Panc1 (cell line): ENCODE measurements around the gene ERBB3. TPM values are rescaled to one million over a fixed set of nuclear protein-coding genes. Genes with fewer than 3 reads are reported as not detected.

ENCODE experiments used
- ATAC-seq: fragments of 200-7000 bp; cut with Tn5 transposase; 2 replicates; pipeline ENCODE4 v1.9.1; 2020; ENCODE audit warnings: mild to moderate bottlenecking, moderate library complexity
- BruUV-seq: library from RNA; stranded (reverse); fragments of 400-500 nt; replicated peaks from 2 replicates; lab custom pipeline; 2021; lab: Mats Ljungman, UMichigan
- CTCF ChIA-PET: fragments of 300-600 bp; sonication (Branson Sonifier 250); formaldehyde crosslinking; loops from one replicate; lab custom pipeline; 2022; ENCODE audit warnings: antibody characterized with exemption; lab: Charles Lee
- POLR2A ChIA-PET: fragments of 300-600 bp; sonication (Branson Sonifier 250); formaldehyde crosslinking; loops from one replicate; lab custom pipeline; 2022; ENCODE audit warnings: antibody characterized with exemption; lab: Charles Lee
- DNase-seq: peaks from one replicate; pipeline ENCODE4 v3.0.0-alpha.2; 2010; ENCODE audit warnings: low read depth, low spot score
- H3K27ac ChIP-seq: 2 replicates; pipeline ENCODE4 v1.5.1; 2011; ENCODE audit warnings: mild to moderate bottlenecking, low read length, inconsistent platforms
- H3K27me3 ChIP-seq: fragments of 200-500 bp; sonication (Bioruptor generic); 2 replicates; pipeline ENCODE4 v1.6.0; 2014; ENCODE audit warnings: low read length, inconsistent platforms; ENCODE audit not compliant: control insufficient read depth, insufficient read depth
- H3K36me3 ChIP-seq: fragments of 200-500 bp; sonication (Bioruptor generic); 2 replicates; pipeline ENCODE4 v1.5.1; 2014; ENCODE audit warnings: inconsistent platforms, mild to moderate bottlenecking, low read length, moderate library complexity; ENCODE audit not compliant: control insufficient read depth, insufficient read depth
- H3K4me1 ChIP-seq: 2 replicates; pipeline ENCODE4 v1.5.1; 2011; ENCODE audit warnings: inconsistent platforms, mild to moderate bottlenecking, low read length, moderate library complexity; ENCODE audit not compliant: control insufficient read depth, insufficient read depth
- H3K4me3 ChIP-seq, 2 experiments: 2 replicates each; pipeline ENCODE4 v1.5.1; 2011 to 2012; ENCODE audit warnings: low read depth in 2 of 2, low read length in 2 of 2, mild to moderate bottlenecking in 2 of 2, inconsistent platforms in 1 of 2, moderate library complexity in 1 of 2
- H3K9me3 ChIP-seq: fragments of 200-500 bp; sonication (Bioruptor generic); 2 replicates; pipeline ENCODE4 v1.5.1; 2014; ENCODE audit warnings: low read depth, mild to moderate bottlenecking, inconsistent platforms, low read length, moderate library complexity; ENCODE audit not compliant: control insufficient read depth, insufficient read depth
- CTCF ChIP-seq: fragments of 450-650 bp; IDR thresholded peaks from 2 replicates; pipeline ENCODE4 v1.5.1; 2017; ENCODE audit warnings: mild to moderate bottlenecking
- POLR2AphosphoS5 ChIP-seq: IDR thresholded peaks from 2 replicates; pipeline ENCODE4 v1.6.1; 2012; ENCODE audit warnings: mild to moderate bottlenecking, low read depth, low read length, moderate library complexity
- REST ChIP-seq, 2 experiments: IDR thresholded peaks; 2 replicates each; pipeline ENCODE4 v1.6.1; 2011 to 2012; ENCODE audit warnings: low read depth in 2 of 2, control low read depth in 1 of 2, low read length in 1 of 2, mild to moderate bottlenecking in 1 of 2, moderate library complexity in 1 of 2; ENCODE audit not compliant: insufficient read depth in 1 of 2
- SIN3A ChIP-seq: IDR thresholded peaks from 2 replicates; pipeline ENCODE4 v1.6.1; 2012; ENCODE audit warnings: low read depth, mild to moderate bottlenecking, low read length, moderate library complexity, borderline replicate concordance; ENCODE audit not compliant: insufficient read depth
- TCF7L2 ChIP-seq: IDR thresholded peaks from 2 replicates; pipeline ENCODE4 v1.6.1; 2011; ENCODE audit warnings: mild to moderate bottlenecking, low read depth, low read length, inconsistent platforms
- in situ Hi-C: cut with HindIII; loops from 2 replicates; pipeline ENCODE4 v1.10.0; 2016; ENCODE audit warnings: low sequenced_read_pairs, low pct_unique_long_range_greater_than_20kb
- intact Hi-C: fragments of 100-400 bp; cut with micrococcal nuclease; formaldehyde crosslinking; loops from one replicate; pipeline ENCODE4 v1.10.0; 2022; ENCODE audit not compliant: unreplicated experiment
- total RNA-seq: library from RNA; stranded (reverse); gene quantifications from one replicate; pipeline ENCODE4 v1.2.1, GENCODE V29; 2021; ENCODE audit not compliant: unreplicated experiment

ERBB3 gene
- total RNA-seq, 1 experiment from 2014 or later, result 0.90 TPM

GRCh38 chr12:56151672-56152131 lies 71.7 kb downstream of the ERBB3 start:
- DNase-seq, result peak; percentile 45
- no peaks in the 10 kb centered on the region for H3K27me3 ChIP-seq
- POLR2A ChIA-PET, result interaction anchor here (0.6 kb wide), 1 partner anchor 162 kb away, joined by 5 read pairs; no protein-coding TSS in a partner anchor
- intact Hi-C loops, result no loop called here
- in situ Hi-C loops, result no loop called here
- TF ChIP-seq REST (IDR thresholded peaks at IDR 0.05; ENCODE audit: insufficient read depth in 1 of 2, low read depth in 2 of 2, low read length in 1 of 2), result no peak
- TF ChIP-seq TCF7L2, result no peak
- no peak for TF ChIP-seq POLR2AphosphoS5
- TF ChIP-seq CTCF, result no peak
- TF ChIP-seq SIN3A, result no peak
- H3K36me3 ChIP-seq, result peaks cover 3% of the 10 kb centered on the region; the same call in 1 of the 2 replicates
- peak overlapping the region; percentile 93 for H3K27ac ChIP-seq
- H3K4me1 ChIP-seq, result peaks cover 26% of the 10 kb centered on the region
- H3K4me3 ChIP-seq, result peak overlapping the region; percentile 66
- CTCF ChIA-PET, result interaction anchor here (0.6 kb wide), 2 partner anchors 26 to 432 kb away, joined by 3 to 6 read pairs; partner anchors contain the start of gene RDH5
- no peaks in the 10 kb centered on the region for H3K9me3 ChIP-seq
- TSS peak; percentile 95 for BruUV-seq
- ATAC-seq, result peak; percentile 82

DNA sequence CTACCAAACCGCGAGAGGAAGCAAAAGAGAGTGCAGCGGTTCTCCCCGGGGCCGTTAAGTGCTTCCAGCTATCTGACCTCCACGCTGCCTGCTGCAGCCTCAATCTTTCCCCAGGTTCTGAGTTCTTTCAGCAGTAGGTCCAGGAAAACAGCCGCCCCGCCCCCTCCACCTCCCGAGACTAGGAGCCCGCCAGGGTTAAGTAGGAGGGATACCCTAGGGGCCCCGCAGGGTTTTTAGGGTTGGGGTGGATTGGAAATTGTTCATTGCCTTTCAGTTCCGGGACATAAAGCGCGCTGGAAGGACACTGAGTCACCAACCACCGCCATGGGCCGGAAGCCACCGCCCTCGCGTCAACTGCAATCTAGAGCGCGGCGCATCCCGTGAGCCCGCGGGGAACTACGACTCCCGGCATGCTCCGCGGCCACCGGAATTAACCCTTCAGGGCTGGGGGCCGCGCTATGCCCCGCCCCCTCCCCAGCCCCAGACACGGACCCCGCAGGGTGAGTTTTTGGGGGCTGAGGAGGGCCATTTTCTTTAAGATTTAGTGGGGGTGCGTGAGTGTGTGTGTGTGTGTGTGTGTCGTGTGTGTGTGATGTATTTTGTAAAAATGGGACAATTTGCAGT lies 72.3 kb downstream of the ERBB3 start, which contains the start of gene MYL6B:
Gene MYL6B (plus strand): TSS at position 456 of the 624 bp plus-strand sequence. CDS start 1,332 bp downstream, outside the sequence.
- H3K36me3 ChIP-seq, result peaks cover 3% of the 10 kb centered on the region; the same call in 1 of the 2 replicates
- no peaks in the 10 kb centered on the region for H3K9me3 ChIP-seq
- H3K4me1 ChIP-seq, result peaks cover 28% of the 10 kb centered on the region
- no peak for TF ChIP-seq TCF7L2
- TF ChIP-seq SIN3A, result no peak; the same call in 1 of the 2 replicates
- TF ChIP-seq POLR2AphosphoS5, result peak; percentile 82
- TF ChIP-seq CTCF, result no peak
- TF ChIP-seq REST (IDR thresholded peaks at IDR 0.05; ENCODE audit: insufficient read depth in 1 of 2, low read depth in 2 of 2, low read length in 1 of 2), result no peak
- ChIA-PET CTCF (interaction anchor here (0.6 kb wide), 2 partner anchors 26 to 432 kb away, joined by 3 to 6 read pairs; partner anchors contain the start of gene RDH5), POLR2A (interaction anchor here (0.6 kb wide), 1 partner anchor 163 kb away, joined by 5 read pairs; no protein-coding TSS in a partner anchor)
- DNase-seq, result peak; percentile 74
- H3K27me3 ChIP-seq, result no peaks in the 10 kb centered on the region
- intact Hi-C loops (no loop called here), in situ Hi-C loops (no loop called here)
- H3K27ac ChIP-seq, result peak within 1 kb of the TSS; percentile 93
- BruUV-seq, result no TSS peak
- peak; percentile 94 for ATAC-seq
- H3K4me3 ChIP-seq, result peak within 1 kb of the TSS; percentile 66
